ENCODE measurements around the gene CDH4.
"Not testable (repeated sequence)": the region's sequence is repeated elsewhere in the genome, so short reads cannot be mapped to it uniquely, and the experiment has no call there.

CDH4 gene

GRCh38 chr20:61942526-61942925 is 690.5 kb downstream of the CDH4 start:
- no peak for DNase-seq

- not testable (repeated sequence) for DNase-seq
Measured at GRCh38 chr20:61944967-61945366, 692.9 kb downstream of the CDH4 start.

- DNase-seq, result not testable (repeated sequence)
Measured at GRCh38 chr20:61945495-61945894, 693.4 kb downstream of the CDH4 start.

GRCh38 chr20:61948056-61948455 is 696.0 kb downstream of the CDH4 start:
- DNase-seq, result not testable (repeated sequence)

GRCh38 chr20:61948586-61949362 is 696.7 kb downstream of the CDH4 start:
- no peak for DNase-seq

- no peak for DNase-seq
Measured at GRCh38 chr20:61949363-61949713, 697.3 kb downstream of the CDH4 start.

- no peak for DNase-seq
Measured at GRCh38 chr20:61949714-61950640, 697.9 kb downstream of the CDH4 start.

- no peak for DNase-seq
Measured at GRCh38 chr20:61950641-61951071, 698.6 kb downstream of the CDH4 start.

GRCh38 chr20:61951695-61952533 is 699.9 kb downstream of the CDH4 start:
- DNase-seq, result no peak

- DNase-seq, result no peak
Measured at GRCh38 chr20:61953037-61954021, 701.3 kb downstream of the CDH4 start.

GRCh38 chr20:61954276-61955021 is 702.4 kb downstream of the CDH4 start:
- DNase-seq, result no peak

GRCh38 chr20:61955668-61956395 is 703.8 kb downstream of the CDH4 start:
- DNase-seq, result no peak

- DNase-seq, result no peak
Measured at GRCh38 chr20:61956396-61957342, 704.6 kb downstream of the CDH4 start.

- no peak for DNase-seq
Measured at GRCh38 chr20:61957961-61958715, 706.1 kb downstream of the CDH4 start.

- DNase-seq, result no peak
Measured at GRCh38 chr20:61958773-61959700, 707.0 kb downstream of the CDH4 start.

GRCh38 chr20:61960836-61961235 is 708.8 kb downstream of the CDH4 start:
- DNase-seq, result no peak

GRCh38 chr20:61963149-61963548 is 711.1 kb downstream of the CDH4 start:
- no peak for DNase-seq
